Esophagus squamous epithelium (tissue), 4 donors: ENCODE results near the gene PTPRN2.

Source experiments
- CTCF ChIP-seq, 6 experiments: fragments of 450-650 bp in 4 of 6; fragments of 200-600 bp in 2 of 6; sonication (generic) in 2 of 6; IDR thresholded peaks; one replicate each; pipeline ENCODE4 v1.5.1; 2016 to 2019; ENCODE audit warnings: antibody characterized with exemption in 6 of 6, mild to moderate bottlenecking in 4 of 6, moderate library complexity in 4 of 6
- POLR2A ChIP-seq, 4 donors: fragments of 450-650 bp; IDR thresholded peaks; one replicate each; pipeline ENCODE4 v1.6.1; 2017; ENCODE audit warnings: antibody characterized with exemption in 4 of 4, mild to moderate bottlenecking in 4 of 4, moderate library complexity in 3 of 4

- TF ChIP-seq CTCF (IDR thresholded peaks at IDR 0.05) (no peak), POLR2A (IDR thresholded peaks at IDR 0.05) (no peak)
These were observed 543.8 kb downstream of the PTPRN2 start for GRCh38 chr7:158043551-158044481.
